OCI-LY1 (cell line): ENCODE measurements around the gene MAP3K7.

Experiments used
- CTCF ChIP-seq: fragments of 200-600 bp; sonication (generic), shearing (Covaris generic); IDR thresholded peaks from 2 replicates; pipeline ENCODE4 v1.5.1; 2017; ENCODE audit warnings: mild to moderate bottlenecking, antibody characterized with exemption, low read length, moderate library complexity, mixed read lengths
- EZH2 ChIP-seq: fragments of 200-600 bp; sonication (generic), shearing (Covaris generic); IDR thresholded peaks from 2 replicates; pipeline ENCODE4 v1.8.0; 2017; ENCODE audit warnings: borderline replicate concordance, mixed run types, mild to moderate bottlenecking, antibody characterized with exemption, low read length, moderate library complexity, mixed read lengths

GRCh38 chr6:90484903-90485302 is 102.0 kb downstream of the MAP3K7 start:
- no peak for TF ChIP-seq CTCF
- no peak for TF ChIP-seq EZH2
